Measurements from ENCODE around the gene TMEM198. TPM values are rescaled to one million over a fixed set of nuclear protein-coding genes. Genes with fewer than 3 reads are reported as not detected.

The TMEM198 gene
- total and polyA plus RNA-seq, 2 donors (not counting 3 experiments of a cell fraction or from before 2014, with no cell fraction given): not detected

- peaks cover 12% of the 10 kb centered on the region for H3K4me1 ChIP-seq (ENCODE audit: control insufficient read depth, extremely low read depth, insufficient read depth, low read length)
- H2AFZ ChIP-seq (ENCODE audit: low read depth, low read length): peak overlapping the region; percentile 98
- no peaks in the 10 kb centered on the region for H3K9me3 ChIP-seq (replicated peaks; ENCODE audit: control insufficient read depth, insufficient read depth, low read length)
- intact Hi-C loops (cut with micrococcal nuclease): loop anchor here (1.0 kb wide), 1 partner anchor 100 kb away; the partner anchor contains the start of gene GMPPA
- FAIRE-seq: peak; percentile 79
- no peaks in the 10 kb centered on the region for H4K20me1 ChIP-seq (replicated peaks; ENCODE audit: control insufficient read depth, extremely low read depth, insufficient read depth, low read length)
- BruUV-seq (replicated peaks): no TSS peak
- H3K4me2 ChIP-seq (ENCODE audit: insufficient read depth, low read length): peak overlapping the region; percentile 81
- DNase-seq (ENCODE audit: low read depth, low spot score): peak; percentile 39
- H3K27me3 ChIP-seq (ENCODE audit: control insufficient read depth in 2 of 2, insufficient read depth in 2 of 2, low read length in 2 of 2): no peaks in the 10 kb centered on the region
- dilution Hi-C loops (cut with MboI; ENCODE audit: extremely low pct_ligation_motif_present, low sequenced_read_pairs): no loop called here
- no peaks in the 10 kb centered on the region for H3K79me2 ChIP-seq (ENCODE audit: control insufficient read depth, insufficient read depth, low read length)
- H3K9me1 ChIP-seq (replicated peaks; ENCODE audit: control insufficient read depth, extremely low read depth, insufficient read depth, low read length): no peaks in the 10 kb centered on the region
- POLR2A ChIA-PET: no interaction called here
- TF ChIP-seq POLR2AphosphoS5 (IDR thresholded peaks at IDR 0.05; ENCODE audit: insufficient read depth, low read depth, low read length) (no peak), GATA2 (IDR thresholded peaks at IDR 0.05; ENCODE audit: insufficient read depth, insufficient read length, low read depth, low read length) (no peak), EZH2 (IDR thresholded peaks at IDR 0.05; ENCODE audit: borderline replicate concordance, low read depth, low read length, severe bottlenecking) (no peak), MYC (IDR thresholded peaks at IDR 0.05; ENCODE audit: low read depth, low read length) (no peak), FOS (IDR thresholded peaks at IDR 0.05; ENCODE audit: borderline replicate concordance, insufficient read depth, low read length) (no peak), JUN (IDR thresholded peaks at IDR 0.05; ENCODE audit: borderline replicate concordance, insufficient read depth, insufficient read length, low read depth) (no peak), POLR2A (IDR thresholded peaks at IDR 0.05; ENCODE audit: low read depth, low read length) (no peak)
- TF ChIP-seq, protein P1, sequence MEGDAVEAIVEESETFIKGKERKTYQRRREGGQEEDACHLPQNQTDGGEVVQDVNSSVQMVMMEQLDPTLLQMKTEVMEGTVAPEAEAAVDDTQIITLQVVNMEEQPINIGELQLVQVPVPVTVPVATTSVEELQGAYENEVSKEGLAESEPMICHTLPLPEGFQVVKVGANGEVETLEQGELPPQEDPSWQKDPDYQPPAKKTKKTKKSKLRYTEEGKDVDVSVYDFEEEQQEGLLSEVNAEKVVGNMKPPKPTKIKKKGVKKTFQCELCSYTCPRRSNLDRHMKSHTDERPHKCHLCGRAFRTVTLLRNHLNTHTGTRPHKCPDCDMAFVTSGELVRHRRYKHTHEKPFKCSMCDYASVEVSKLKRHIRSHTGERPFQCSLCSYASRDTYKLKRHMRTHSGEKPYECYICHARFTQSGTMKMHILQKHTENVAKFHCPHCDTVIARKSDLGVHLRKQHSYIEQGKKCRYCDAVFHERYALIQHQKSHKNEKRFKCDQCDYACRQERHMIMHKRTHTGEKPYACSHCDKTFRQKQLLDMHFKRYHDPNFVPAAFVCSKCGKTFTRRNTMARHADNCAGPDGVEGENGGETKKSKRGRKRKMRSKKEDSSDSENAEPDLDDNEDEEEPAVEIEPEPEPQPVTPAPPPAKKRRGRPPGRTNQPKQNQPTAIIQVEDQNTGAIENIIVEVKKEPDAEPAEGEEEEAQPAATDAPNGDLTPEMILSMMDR (IDR thresholded peaks at IDR 0.05; ENCODE audit: extremely low read depth in 1 of 2, insufficient read depth in 1 of 2, low read depth in 1 of 2, low read length in 2 of 2): no peak
- TF ChIP-seq, protein P2, sequence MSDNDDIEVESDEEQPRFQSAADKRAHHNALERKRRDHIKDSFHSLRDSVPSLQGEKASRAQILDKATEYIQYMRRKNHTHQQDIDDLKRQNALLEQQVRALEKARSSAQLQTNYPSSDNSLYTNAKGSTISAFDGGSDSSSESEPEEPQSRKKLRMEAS (IDR thresholded peaks at IDR 0.05; ENCODE audit: insufficient read depth, insufficient read length): no peak
- CTCF ChIA-PET: interaction anchor here (1.0 to 3.6 kb wide), 6 partner anchors 28 to 88 kb away, joined by 3 to 23 read pairs (median 5); no protein-coding TSS in a partner anchor
- peak overlapping the region; percentile 90 for H3K9ac ChIP-seq (replicated peaks; ENCODE audit: extremely low read depth, insufficient read depth, low read length)
- peak overlapping the region; percentile 22 to 76 (median 67) for H3K4me3 ChIP-seq (replicated peaks in 1 of 3; ENCODE audit: insufficient read depth in 1 of 3, low read depth in 1 of 3, low read length in 3 of 3)
- H3K27ac ChIP-seq (ENCODE audit: insufficient read depth, low read depth, low read length): peak overlapping the region; percentile 86
- H3K36me3 ChIP-seq (ENCODE audit: control insufficient read depth in 2 of 2, extremely low read depth in 1 of 2, insufficient read depth in 2 of 2, low read length in 2 of 2): peaks cover 0 to 15% of the 10 kb centered on the region in 2 experiments
These were observed 54.7 kb downstream of the TMEM198 start for GRCh38 chr2:219598308-219599078.

Small RNA genes within 50 kb of the gene (microRNA-seq; reads per million reads assigned to microRNA genes)
- gene MIR3132 (ENCODE audit: borderline number of aligned reads, borderline replicate concordance): not detected

Small RNA genes within 50 kb of the gene (small RNA-seq; reads per million reads assigned to genes)
- not detected for gene MIR3132 (ENCODE audit: insufficient read depth, insufficient read length, low read depth, low replicate concordance)
- gene RN7SKP213 (ENCODE audit: insufficient read depth, insufficient read length, low read depth, low replicate concordance): not detected

Other genes starting within 250 kb of the TMEM198 start
- gene PTPRN, start 234.6 kb upstream of the TMEM198 start, total RNA-seq: not detected in 2 replicates
- gene PTPRN, start 234.6 kb upstream of the TMEM198 start, polyA plus RNA-seq: not detected in 2 replicates
- gene RESP18, start 211.3 kb upstream of the TMEM198 start, total RNA-seq: not detected in 2 replicates
- gene RESP18, start 211.3 kb upstream of the TMEM198 start, polyA plus RNA-seq: not detected in 2 replicates
- gene DNPEP, start 156.1 kb upstream of the TMEM198 start, total RNA-seq: 40.4 and 43.1 TPM in 2 replicates
- gene DNPEP, start 156.1 kb upstream of the TMEM198 start, polyA plus RNA-seq: 77.5 and 83.2 TPM in 2 replicates
- not detected in 2 replicates for gene DES, start 125.7 kb upstream of the TMEM198 start, total RNA-seq
- not detected in 2 replicates for gene DES, start 125.7 kb upstream of the TMEM198 start, polyA plus RNA-seq
- 0.21 and 0.84 TPM in 2 replicates for gene SPEG, start 109.2 kb upstream of the TMEM198 start, total RNA-seq
- gene SPEG, start 109.2 kb upstream of the TMEM198 start, polyA plus RNA-seq: 3.5 TPM in 2 replicates
- 34.1 and 39.1 TPM in 2 replicates for gene GMPPA, start 45.1 kb upstream of the TMEM198 start, total RNA-seq
- 104 and 126 TPM in 2 replicates for gene GMPPA, start 45.1 kb upstream of the TMEM198 start, polyA plus RNA-seq
- gene ASIC4, start 29.5 kb upstream of the TMEM198 start, total RNA-seq: not detected in 2 replicates
- not detected in 2 replicates for gene ASIC4, start 29.5 kb upstream of the TMEM198 start, polyA plus RNA-seq
- gene CHPF, start 219 bp upstream of the TMEM198 start, total RNA-seq: 0.24 and 0.30 TPM in 2 replicates
- gene CHPF, start 219 bp upstream of the TMEM198 start, polyA plus RNA-seq: 0.32 and 0.72 TPM in 2 replicates
- gene OBSL1, start 27.5 kb downstream of the TMEM198 start, total RNA-seq: 8.0 and 16.7 TPM in 2 replicates
- gene OBSL1, start 27.5 kb downstream of the TMEM198 start, polyA plus RNA-seq: 20.4 and 20.7 TPM in 2 replicates
- not detected in 2 replicates for gene INHA, start 28.3 kb downstream of the TMEM198 start, total RNA-seq
- gene INHA, start 28.3 kb downstream of the TMEM198 start, polyA plus RNA-seq: 0.06 and 0.10 TPM in 2 replicates
- 19.2 and 20.2 TPM in 2 replicates for gene STK11IP, start 53.8 kb downstream of the TMEM198 start, total RNA-seq
- gene STK11IP, start 53.8 kb downstream of the TMEM198 start, polyA plus RNA-seq: 17.7 and 19.8 TPM in 2 replicates
- 0.21 and 0.35 TPM in 2 replicates for gene SLC4A3, start 83.6 kb downstream of the TMEM198 start, total RNA-seq
- 0.24 and 0.29 TPM in 2 replicates for gene SLC4A3, start 83.6 kb downstream of the TMEM198 start, polyA plus RNA-seq